ENCODE results near the gene IFT80. TPM values are rescaled to one million over a fixed set of nuclear protein-coding genes. Genes with fewer than 3 reads are reported as not detected.

The IFT80 gene
- total and polyA plus RNA-seq, 2 experiments from 2014 or later = 14.1 to 33.0 TPM

DNA sequence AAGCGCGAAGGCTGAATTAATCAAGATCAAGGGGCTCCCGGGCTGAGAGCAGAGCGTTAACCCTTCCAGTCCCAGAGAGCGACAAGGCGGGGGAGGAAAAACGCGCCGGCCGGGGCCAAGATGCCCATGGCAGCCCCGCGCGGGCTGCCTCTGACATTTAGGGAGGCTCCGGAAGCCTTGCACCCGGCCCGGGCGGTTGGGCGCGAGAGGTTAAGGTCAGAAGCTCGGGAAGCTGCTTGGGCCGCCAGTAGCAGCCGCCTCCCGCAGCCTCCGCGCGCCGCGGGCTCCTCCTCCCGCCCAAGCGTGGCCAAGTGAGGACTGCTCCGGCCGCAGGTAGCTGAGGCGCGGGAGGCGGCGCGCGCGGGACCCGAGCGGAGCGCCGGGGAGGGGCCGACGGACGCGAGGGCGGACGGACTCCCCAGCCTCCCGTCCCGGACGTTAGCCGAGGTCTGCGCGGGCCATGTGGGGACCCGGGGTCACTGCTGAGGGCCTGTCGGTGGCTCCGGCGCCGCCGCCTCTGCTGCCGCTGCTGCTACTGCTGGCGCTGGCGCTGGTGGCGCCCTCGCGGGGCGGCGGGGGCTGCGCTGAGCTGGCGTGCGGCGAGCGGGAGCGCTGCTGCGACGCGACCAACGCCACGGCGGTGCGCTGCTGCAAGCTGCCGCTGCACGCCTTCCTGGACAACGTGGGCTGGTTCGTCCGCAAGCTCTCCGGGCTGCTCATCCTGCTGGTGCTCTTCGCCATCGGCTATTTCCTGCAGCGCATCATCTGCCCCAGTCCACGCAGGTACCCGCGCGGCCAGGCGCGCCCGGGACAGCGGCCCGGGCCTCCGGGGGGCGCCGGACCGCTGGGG is 173.6 kb downstream of the IFT80 start, which contains the start of gene C3orf80:
TSS of gene C3orf80 (plus strand) at position 247 of the 850 bp plus-strand sequence. CDS start at position 461, 214 bp downstream.
- peak within 1 kb of the TSS; percentile 74 for H3K4me3 ChIP-seq
- Mint-ChIP-seq H3K27ac (no peak within 1 kb of the TSS), H3K9me3 (no peaks in the 10 kb centered on the region), H3K4me3 (peak within 1 kb of the TSS; percentile 83), H3K36me3 (ENCODE audit: low read depth) (no peaks in the 10 kb centered on the region; the same call in 2 of the 3 replicates), H3K27me3 (ENCODE audit: insufficient read depth, low read depth, poor library complexity) (peaks cover 36% of the 10 kb centered on the region), H3K4me1 (peaks cover 6% of the 10 kb centered on the region; the same call in 2 of the 3 replicates)
- H3K27ac ChIP-seq (ENCODE audit: low read depth) = no peak within 1 kb of the TSS
- peaks cover 5% of the 10 kb centered on the region; the same call in 1 of the 2 replicates for H3K4me1 ChIP-seq (ENCODE audit: insufficient read depth)
- no peaks in the 10 kb centered on the region for H3K9me2 ChIP-seq (ENCODE audit: insufficient read depth)
- peak within 1 kb of the TSS; percentile 98 for H2AFZ ChIP-seq
- TF ChIP-seq JUNB (IDR thresholded peaks at IDR 0.05; ENCODE audit: unreplicated experiment) (no peak), NANOG (IDR thresholded peaks at IDR 0.05; ENCODE audit: borderline replicate concordance) (no peak), STAT1 (IDR thresholded peaks at IDR 0.05; ENCODE audit: unreplicated experiment) (no peak), EZH2phosphoT487 (IDR thresholded peaks at IDR 0.05; ENCODE audit: unreplicated experiment) (no peak), CREB1 (CRISPR knock-in tag; IDR thresholded peaks at IDR 0.05; ENCODE audit: low read depth) (peak; percentile 19; the same call in 1 of the 2 replicates), ZNF331 (CRISPR knock-in tag; IDR thresholded peaks at IDR 0.05; ENCODE audit: low read depth) (no peak), EZH2 (IDR thresholded peaks at IDR 0.05; ENCODE audit: low read depth, unreplicated experiment) (no peak), POLR2AphosphoS5 (IDR thresholded peaks at IDR 0.05; ENCODE audit: low read depth) (0 out of 2 replicates have a peak, but pooled peaks have one; percentile 18)
- TF ChIP-seq, protein P1, sequence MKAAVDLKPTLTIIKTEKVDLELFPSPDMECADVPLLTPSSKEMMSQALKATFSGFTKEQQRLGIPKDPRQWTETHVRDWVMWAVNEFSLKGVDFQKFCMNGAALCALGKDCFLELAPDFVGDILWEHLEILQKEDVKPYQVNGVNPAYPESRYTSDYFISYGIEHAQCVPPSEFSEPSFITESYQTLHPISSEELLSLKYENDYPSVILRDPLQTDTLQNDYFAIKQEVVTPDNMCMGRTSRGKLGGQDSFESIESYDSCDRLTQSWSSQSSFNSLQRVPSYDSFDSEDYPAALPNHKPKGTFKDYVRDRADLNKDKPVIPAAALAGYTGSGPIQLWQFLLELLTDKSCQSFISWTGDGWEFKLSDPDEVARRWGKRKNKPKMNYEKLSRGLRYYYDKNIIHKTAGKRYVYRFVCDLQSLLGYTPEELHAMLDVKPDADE (IDR thresholded peaks at IDR 0.05) = no peak
- TF ChIP-seq, protein P2, sequence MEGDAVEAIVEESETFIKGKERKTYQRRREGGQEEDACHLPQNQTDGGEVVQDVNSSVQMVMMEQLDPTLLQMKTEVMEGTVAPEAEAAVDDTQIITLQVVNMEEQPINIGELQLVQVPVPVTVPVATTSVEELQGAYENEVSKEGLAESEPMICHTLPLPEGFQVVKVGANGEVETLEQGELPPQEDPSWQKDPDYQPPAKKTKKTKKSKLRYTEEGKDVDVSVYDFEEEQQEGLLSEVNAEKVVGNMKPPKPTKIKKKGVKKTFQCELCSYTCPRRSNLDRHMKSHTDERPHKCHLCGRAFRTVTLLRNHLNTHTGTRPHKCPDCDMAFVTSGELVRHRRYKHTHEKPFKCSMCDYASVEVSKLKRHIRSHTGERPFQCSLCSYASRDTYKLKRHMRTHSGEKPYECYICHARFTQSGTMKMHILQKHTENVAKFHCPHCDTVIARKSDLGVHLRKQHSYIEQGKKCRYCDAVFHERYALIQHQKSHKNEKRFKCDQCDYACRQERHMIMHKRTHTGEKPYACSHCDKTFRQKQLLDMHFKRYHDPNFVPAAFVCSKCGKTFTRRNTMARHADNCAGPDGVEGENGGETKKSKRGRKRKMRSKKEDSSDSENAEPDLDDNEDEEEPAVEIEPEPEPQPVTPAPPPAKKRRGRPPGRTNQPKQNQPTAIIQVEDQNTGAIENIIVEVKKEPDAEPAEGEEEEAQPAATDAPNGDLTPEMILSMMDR (conservative IDR thresholded peaks at IDR 0.05; ENCODE audit: low read depth in 2 of 2) = peak in 1 of 2 experiments; percentile 38; a peak in 2 of 4 replicates
- no peaks in the 10 kb centered on the region for H4K20me1 ChIP-seq (replicated peaks; ENCODE audit: insufficient read depth)
- DNase-seq (ENCODE audit: low spot score) (peak; percentile 91), ATAC-seq (peak; percentile 80)
- H3K4me2 ChIP-seq = peak within 1 kb of the TSS; percentile 91
- 0 out of 2 replicates have a peak, but pooled peaks cover 3% of the 10 kb centered on the region for H3F3A ChIP-seq (replicated peaks; ENCODE audit: low read depth)
- no peaks in the 10 kb centered on the region for H3K79me2 ChIP-seq (replicated peaks; ENCODE audit: insufficient read depth)
- peaks cover 69% of the 10 kb centered on the region for H3K27me3 ChIP-seq (ENCODE audit: insufficient read depth)
- H3K36me3 ChIP-seq (ENCODE audit: insufficient read depth) = no peaks in the 10 kb centered on the region

DNA sequence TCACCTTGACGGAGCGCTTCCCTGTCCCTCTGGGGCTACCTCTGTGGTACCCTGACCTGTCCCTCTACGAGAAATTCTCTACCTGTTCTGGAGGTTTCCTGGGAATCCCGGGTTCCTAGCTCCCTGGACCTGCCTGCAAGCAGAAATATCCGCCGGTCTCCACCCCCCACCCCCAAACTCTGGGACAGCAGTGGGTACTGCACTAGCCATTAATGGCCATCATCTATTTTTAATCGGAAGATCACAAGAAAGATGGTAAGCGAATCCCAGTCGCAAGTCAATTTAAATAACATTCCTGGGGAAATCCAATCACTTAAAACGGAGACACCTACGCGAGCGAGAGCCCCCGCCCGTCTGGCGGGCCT is 174.2 kb downstream of the IFT80 start:
- H4K20me1 ChIP-seq (replicated peaks; ENCODE audit: insufficient read depth) = no peaks in the 10 kb centered on the region
- no peaks in the 10 kb centered on the region for H3K79me2 ChIP-seq (replicated peaks; ENCODE audit: insufficient read depth)
- peaks cover 6% of the 10 kb centered on the region; the same call in 2 of the 3 replicates for H3K4me1 Mint-ChIP-seq
- H3K4me3 ChIP-seq = peak overlapping the region; percentile 74
- peaks cover 5% of the 10 kb centered on the region; the same call in 1 of the 2 replicates for H3K4me1 ChIP-seq (ENCODE audit: insufficient read depth)
- H3F3A ChIP-seq (replicated peaks; ENCODE audit: low read depth) = 0 out of 2 replicates have a peak, but pooled peaks cover 3% of the 10 kb centered on the region
- no peaks in the 10 kb centered on the region for H3K9me2 ChIP-seq (ENCODE audit: insufficient read depth)
- H3K36me3 ChIP-seq (ENCODE audit: insufficient read depth) = no peaks in the 10 kb centered on the region
- ATAC-seq (peak; percentile 20), DNase-seq (ENCODE audit: low spot score) (no peak)
- H3K4me2 ChIP-seq = peak overlapping the region; percentile 91
- no peaks in the 10 kb centered on the region; the same call in 2 of the 3 replicates for H3K36me3 Mint-ChIP-seq (ENCODE audit: low read depth)
- peak overlapping the region; percentile 98 for H2AFZ ChIP-seq
- peaks cover 69% of the 10 kb centered on the region for H3K27me3 ChIP-seq (ENCODE audit: insufficient read depth)
- H3K27me3 Mint-ChIP-seq (ENCODE audit: insufficient read depth, low read depth, poor library complexity) = peaks cover 36% of the 10 kb centered on the region
- H3K4me3 Mint-ChIP-seq = peak overlapping the region; percentile 83
- no peak overlapping the region for H3K27ac Mint-ChIP-seq
- no peaks in the 10 kb centered on the region for H3K9me3 Mint-ChIP-seq
- no peak overlapping the region for H3K27ac ChIP-seq (ENCODE audit: low read depth)
- TF ChIP-seq NANOG (IDR thresholded peaks at IDR 0.05; ENCODE audit: borderline replicate concordance) = no peak
- TF ChIP-seq ZNF331 (CRISPR knock-in tag; IDR thresholded peaks at IDR 0.05; ENCODE audit: low read depth) = no peak
- TF ChIP-seq, protein P1 (IDR thresholded peaks at IDR 0.05) = no peak
- no peak for TF ChIP-seq POLR2AphosphoS5 (IDR thresholded peaks at IDR 0.05; ENCODE audit: low read depth)
- TF ChIP-seq, protein P3, sequence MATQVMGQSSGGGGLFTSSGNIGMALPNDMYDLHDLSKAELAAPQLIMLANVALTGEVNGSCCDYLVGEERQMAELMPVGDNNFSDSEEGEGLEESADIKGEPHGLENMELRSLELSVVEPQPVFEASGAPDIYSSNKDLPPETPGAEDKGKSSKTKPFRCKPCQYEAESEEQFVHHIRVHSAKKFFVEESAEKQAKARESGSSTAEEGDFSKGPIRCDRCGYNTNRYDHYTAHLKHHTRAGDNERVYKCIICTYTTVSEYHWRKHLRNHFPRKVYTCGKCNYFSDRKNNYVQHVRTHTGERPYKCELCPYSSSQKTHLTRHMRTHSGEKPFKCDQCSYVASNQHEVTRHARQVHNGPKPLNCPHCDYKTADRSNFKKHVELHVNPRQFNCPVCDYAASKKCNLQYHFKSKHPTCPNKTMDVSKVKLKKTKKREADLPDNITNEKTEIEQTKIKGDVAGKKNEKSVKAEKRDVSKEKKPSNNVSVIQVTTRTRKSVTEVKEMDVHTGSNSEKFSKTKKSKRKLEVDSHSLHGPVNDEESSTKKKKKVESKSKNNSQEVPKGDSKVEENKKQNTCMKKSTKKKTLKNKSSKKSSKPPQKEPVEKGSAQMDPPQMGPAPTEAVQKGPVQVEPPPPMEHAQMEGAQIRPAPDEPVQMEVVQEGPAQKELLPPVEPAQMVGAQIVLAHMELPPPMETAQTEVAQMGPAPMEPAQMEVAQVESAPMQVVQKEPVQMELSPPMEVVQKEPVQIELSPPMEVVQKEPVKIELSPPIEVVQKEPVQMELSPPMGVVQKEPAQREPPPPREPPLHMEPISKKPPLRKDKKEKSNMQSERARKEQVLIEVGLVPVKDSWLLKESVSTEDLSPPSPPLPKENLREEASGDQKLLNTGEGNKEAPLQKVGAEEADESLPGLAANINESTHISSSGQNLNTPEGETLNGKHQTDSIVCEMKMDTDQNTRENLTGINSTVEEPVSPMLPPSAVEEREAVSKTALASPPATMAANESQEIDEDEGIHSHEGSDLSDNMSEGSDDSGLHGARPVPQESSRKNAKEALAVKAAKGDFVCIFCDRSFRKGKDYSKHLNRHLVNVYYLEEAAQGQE (IDR thresholded peaks at IDR 0.05; ENCODE audit: unreplicated experiment) = no peak
- TF ChIP-seq, protein P2 (conservative IDR thresholded peaks at IDR 0.05; ENCODE audit: low read depth in 2 of 2) = no peak
- no peak for TF ChIP-seq ZNF114 (CRISPR knock-in tag; IDR thresholded peaks at IDR 0.05)

Data from GM23338 (cell line).